K562 (cell line): ENCODE data around the gene KAZALD1. TPM values are rescaled to one million over a fixed set of nuclear protein-coding genes. Genes with fewer than 3 reads are reported as not detected.
A peak's percentile ranks its signal among the peaks of the same experiment; 100 is the strongest.

ENCODE experiments used
- CBX3 ChIP-seq, 2 experiments: IDR thresholded peaks; 1 replicate in 1 of 2; 2 replicates in 1 of 2; pipeline ENCODE4 v1.6.1; 2012; ENCODE audit warnings: inconsistent platforms in 2 of 2, low read length in 2 of 2, borderline replicate concordance in 1 of 2, control low read depth in 1 of 2
- HDAC2 ChIP-seq: fragments of 450-650 bp; IDR thresholded peaks from 2 replicates; pipeline ENCODE4 v1.6.1; 2016; ENCODE audit warnings: mild to moderate bottlenecking
- KLF1 ChIP-seq: fragments of 450-650 bp; IDR thresholded peaks from 2 replicates; pipeline ENCODE4 v1.6.1; 2016; ENCODE audit warnings: missing genetic modification characterization, missing compliant biosample characterization
- MEIS2 ChIP-seq: fragments of 450-650 bp; IDR thresholded peaks from 2 replicates; pipeline ENCODE4 v1.6.1; 2014; ENCODE audit warnings: mild to moderate bottlenecking; ENCODE audit not compliant: partially characterized antibody
- NBN ChIP-seq: fragments of 450-650 bp; IDR thresholded peaks from 2 replicates; pipeline ENCODE4 v1.6.1; 2016; ENCODE audit warnings: low read depth, mild to moderate bottlenecking
- NEUROD1 ChIP-seq: fragments of 150-350 bp; IDR thresholded peaks from 2 replicates; pipeline ENCODE4 v1.6.1; 2014; ENCODE audit warnings: borderline replicate concordance, low read length, low read depth; ENCODE audit not compliant: partially characterized antibody
- NFXL1 ChIP-seq: fragments of 450-650 bp; formaldehyde crosslinking; IDR thresholded peaks from 2 replicates; pipeline ENCODE4 v1.4.0; 2021; ENCODE audit warnings: mild to moderate bottlenecking
- NR3C1 ChIP-seq: sonication (generic); formaldehyde crosslinking; IDR thresholded peaks from 2 replicates; pipeline ENCODE4 v1.8.1; 2022; ENCODE audit warnings: missing genetic modification reagents
- PHF8 ChIP-seq: fragments of 200-600 bp; sonication (generic); IDR thresholded peaks from 2 replicates; pipeline ENCODE4 v1.6.1; 2012; ENCODE audit warnings: mixed run types, mild to moderate bottlenecking, inconsistent platforms, low read length, moderate library complexity, borderline replicate concordance
- POLR2A ChIP-seq: fragments of 450-650 bp; conservative IDR thresholded peaks from 2 replicates; pipeline ENCODE4 v1.6.1; 2016
- PRPF4 ChIP-seq: fragments of 200-400 bp; formaldehyde crosslinking; IDR thresholded peaks from one replicate; pipeline ENCODE4 v1.6.1; 2017; ENCODE audit warnings: low read length, low read depth, mild to moderate bottlenecking; ENCODE audit not compliant: insufficient read depth, poor library complexity, severe bottlenecking
- RB1 ChIP-seq: fragments of 450-650 bp; IDR thresholded peaks from 2 replicates; pipeline ENCODE4 v1.6.1; 2017; ENCODE audit warnings: low read depth, mild to moderate bottlenecking
- SMARCA4 ChIP-seq: fragments of 450-650 bp; IDR thresholded peaks from 2 replicates; pipeline ENCODE4 v1.6.1; 2016
- SP1 ChIP-seq: sonication (generic); formaldehyde crosslinking; IDR thresholded peaks from 2 replicates; pipeline ENCODE4 v1.8.1; 2022; ENCODE audit warnings: mild to moderate bottlenecking, missing genetic modification reagents
- SUPT5H ChIP-seq: fragments of 450-650 bp; IDR thresholded peaks from 2 replicates; pipeline ENCODE4 v1.6.1; 2016
- USF2 ChIP-seq: sonication (generic); formaldehyde crosslinking; IDR thresholded peaks from 2 replicates; pipeline ENCODE4 v1.5.0; 2020; ENCODE audit warnings: missing genetic modification reagents
- ZFX ChIP-seq: sonication (generic); formaldehyde crosslinking; IDR thresholded peaks from 2 replicates; pipeline ENCODE4 v1.8.0; 2022; ENCODE audit warnings: mild to moderate bottlenecking, missing genetic modification reagents, moderate library complexity
- ZNF324 ChIP-seq: fragments of 250-450 bp; sonication (Bioruptor Pico); IDR thresholded peaks from 2 replicates; pipeline ENCODE4 v1.4.0; 2020; ENCODE audit warnings: mild to moderate bottlenecking
- ZNF592 ChIP-seq: fragments of 450-650 bp; IDR thresholded peaks from 2 replicates; pipeline ENCODE4 v1.6.1; 2017; ENCODE audit warnings: antibody characterized with exemption, mild to moderate bottlenecking
- polyA plus RNA-seq, 8 experiments: library from polyadenylated mRNA; depleted of rRNA in 4 of 8; stranded (reverse) in 5 of 8; unstranded in 3 of 8; fragments of >200 nt; fragmentation: Nextera tagmentation in 2 of 8; fragmentation: Illumina TruSeq in 1 of 8; extraction: Ambion mirVana in 2 of 8; extraction: Trizol in 1 of 8; gene quantifications; 2 replicates each; pipeline versions ENCODE4 v1.2.1 to v1.2.3, GENCODE V29; 2011 to 2014; ENCODE audit warnings: inconsistent platforms in 1 of 8, missing spikeins in 1 of 8
- total RNA-seq, 7 experiments: library from RNA; depleted of rRNA in 6 of 7; stranded (reverse); fragments of >200 nt in 6 of 7; fragmentation: Illumina TruSeq in 2 of 7; extraction: Trizol in 2 of 7; gene quantifications; 2 replicates each; pipeline versions ENCODE4 v1.2.1 to v1.2.3, GENCODE V29; 2011 to 2021; ENCODE audit warnings: low replicate concordance in 1 of 7
- TF ChIP-seq, protein P1 (sequence below): sonication (generic); formaldehyde crosslinking; IDR thresholded peaks from 2 replicates; pipeline ENCODE4 v1.8.1; 2022; ENCODE audit warnings: missing genetic modification reagents
- TF ChIP-seq, protein P2 (sequence below): sonication (generic); formaldehyde crosslinking; IDR thresholded peaks from 2 replicates; pipeline ENCODE4 v1.8.0; 2022; ENCODE audit warnings: missing genetic modification reagents, mild to moderate bottlenecking, borderline replicate concordance

The KAZALD1 gene
- total and polyA plus RNA-seq, 9 of the 15 experiments (the other 6 are each of a cell fraction or from before 2014, with no cell fraction given) = 0.15 to 10.0 (median 4.9) TPM

- TF ChIP-seq POLR2A (peak; percentile 71), USF2 (peak; percentile 25; the same call in 1 of the 2 replicates), ZFX (CRISPR knock-in tag) (peak; percentile 76), CBX3 (IDR thresholded peaks at IDR 0.05; ENCODE audit: borderline replicate concordance in 1 of 2, low read length in 2 of 2) (peak in 1 of 2 experiments; percentile 37; a peak in 1 of 3 replicates), PHF8 (peak; percentile 34; the same call in 1 of the 2 replicates), ZNF324 (CRISPR knock-in tag) (no peak), RB1 (0 out of 2 replicates have a peak, but pooled peaks have one; percentile 5), PRPF4 (no peak), SP1 (peak; percentile 64), KLF1 (tag) (peak; percentile 78), MEIS2 (peak; percentile 31), NEUROD1 (peak; percentile 13), NFXL1 (CRISPR knock-in tag) (no peak), SUPT5H (peak; percentile 54), NR3C1 (no peak), HDAC2 (peak; percentile 72; the same call in 1 of the 2 replicates), NBN (peak; percentile 70), ZNF592 (0 out of 2 replicates have a peak, but pooled peaks have one; percentile 23), SMARCA4 (no peak)
- TF ChIP-seq, protein P1, sequence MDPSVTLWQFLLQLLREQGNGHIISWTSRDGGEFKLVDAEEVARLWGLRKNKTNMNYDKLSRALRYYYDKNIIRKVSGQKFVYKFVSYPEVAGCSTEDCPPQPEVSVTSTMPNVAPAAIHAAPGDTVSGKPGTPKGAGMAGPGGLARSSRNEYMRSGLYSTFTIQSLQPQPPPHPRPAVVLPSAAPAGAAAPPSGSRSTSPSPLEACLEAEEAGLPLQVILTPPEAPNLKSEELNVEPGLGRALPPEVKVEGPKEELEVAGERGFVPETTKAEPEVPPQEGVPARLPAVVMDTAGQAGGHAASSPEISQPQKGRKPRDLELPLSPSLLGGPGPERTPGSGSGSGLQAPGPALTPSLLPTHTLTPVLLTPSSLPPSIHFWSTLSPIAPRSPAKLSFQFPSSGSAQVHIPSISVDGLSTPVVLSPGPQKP = no peak
- TF ChIP-seq, protein P2, sequence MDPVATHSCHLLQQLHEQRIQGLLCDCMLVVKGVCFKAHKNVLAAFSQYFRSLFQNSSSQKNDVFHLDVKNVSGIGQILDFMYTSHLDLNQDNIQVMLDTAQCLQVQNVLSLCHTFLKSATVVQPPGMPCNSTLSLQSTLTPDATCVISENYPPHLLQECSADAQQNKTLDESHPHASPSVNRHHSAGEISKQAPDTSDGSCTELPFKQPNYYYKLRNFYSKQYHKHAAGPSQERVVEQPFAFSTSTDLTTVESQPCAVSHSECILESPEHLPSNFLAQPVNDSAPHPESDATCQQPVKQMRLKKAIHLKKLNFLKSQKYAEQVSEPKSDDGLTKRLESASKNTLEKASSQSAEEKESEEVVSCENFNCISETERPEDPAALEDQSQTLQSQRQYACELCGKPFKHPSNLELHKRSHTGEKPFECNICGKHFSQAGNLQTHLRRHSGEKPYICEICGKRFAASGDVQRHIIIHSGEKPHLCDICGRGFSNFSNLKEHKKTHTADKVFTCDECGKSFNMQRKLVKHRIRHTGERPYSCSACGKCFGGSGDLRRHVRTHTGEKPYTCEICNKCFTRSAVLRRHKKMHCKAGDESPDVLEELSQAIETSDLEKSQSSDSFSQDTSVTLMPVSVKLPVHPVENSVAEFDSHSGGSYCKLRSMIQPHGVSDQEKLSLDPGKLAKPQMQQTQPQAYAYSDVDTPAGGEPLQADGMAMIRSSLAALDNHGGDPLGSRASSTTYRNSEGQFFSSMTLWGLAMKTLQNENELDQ (CRISPR knock-in tag) = no peak
Observed at GRCh38 chr10:101066146-101066895, 4.5 kb downstream of the KAZALD1 start (continued).
